Panc1 (cell line): ENCODE data around the gene OR2M5. TPM values are rescaled to one million over a fixed set of nuclear protein-coding genes. Genes with fewer than 3 reads are reported as not detected.

ENCODE experiments used
- ATAC-seq: fragments of 200-7000 bp; cut with Tn5 transposase; 2 replicates; pipeline ENCODE4 v1.9.1; 2020; ENCODE audit warnings: mild to moderate bottlenecking, moderate library complexity
- BruUV-seq: library from RNA; stranded (reverse); fragments of 400-500 nt; replicated peaks from 2 replicates; lab custom pipeline; 2021; lab: Mats Ljungman, UMichigan
- CTCF ChIA-PET: fragments of 300-600 bp; sonication (Branson Sonifier 250); formaldehyde crosslinking; loops from one replicate; lab custom pipeline; 2022; ENCODE audit warnings: antibody characterized with exemption; lab: Charles Lee
- POLR2A ChIA-PET: fragments of 300-600 bp; sonication (Branson Sonifier 250); formaldehyde crosslinking; loops from one replicate; lab custom pipeline; 2022; ENCODE audit warnings: antibody characterized with exemption; lab: Charles Lee
- DNase-seq: peaks from one replicate; pipeline ENCODE4 v3.0.0-alpha.2; 2010; ENCODE audit warnings: low read depth, low spot score
- H3K27ac ChIP-seq: 2 replicates; pipeline ENCODE4 v1.5.1; 2011; ENCODE audit warnings: mild to moderate bottlenecking, low read length, inconsistent platforms
- H3K27me3 ChIP-seq: fragments of 200-500 bp; sonication (Bioruptor generic); 2 replicates; pipeline ENCODE4 v1.6.0; 2014; ENCODE audit warnings: low read length, inconsistent platforms; ENCODE audit not compliant: control insufficient read depth, insufficient read depth
- H3K36me3 ChIP-seq: fragments of 200-500 bp; sonication (Bioruptor generic); 2 replicates; pipeline ENCODE4 v1.5.1; 2014; ENCODE audit warnings: inconsistent platforms, mild to moderate bottlenecking, low read length, moderate library complexity; ENCODE audit not compliant: control insufficient read depth, insufficient read depth
- H3K4me1 ChIP-seq: 2 replicates; pipeline ENCODE4 v1.5.1; 2011; ENCODE audit warnings: inconsistent platforms, mild to moderate bottlenecking, low read length, moderate library complexity; ENCODE audit not compliant: control insufficient read depth, insufficient read depth
- H3K4me3 ChIP-seq, 2 experiments: 2 replicates each; pipeline ENCODE4 v1.5.1; 2011 to 2012; ENCODE audit warnings: low read depth in 2 of 2, low read length in 2 of 2, mild to moderate bottlenecking in 2 of 2, inconsistent platforms in 1 of 2, moderate library complexity in 1 of 2
- H3K9me3 ChIP-seq: fragments of 200-500 bp; sonication (Bioruptor generic); 2 replicates; pipeline ENCODE4 v1.5.1; 2014; ENCODE audit warnings: low read depth, mild to moderate bottlenecking, inconsistent platforms, low read length, moderate library complexity; ENCODE audit not compliant: control insufficient read depth, insufficient read depth
- POLR2AphosphoS5 ChIP-seq: IDR thresholded peaks from 2 replicates; pipeline ENCODE4 v1.6.1; 2012; ENCODE audit warnings: mild to moderate bottlenecking, low read depth, low read length, moderate library complexity
- SIN3A ChIP-seq: IDR thresholded peaks from 2 replicates; pipeline ENCODE4 v1.6.1; 2012; ENCODE audit warnings: low read depth, mild to moderate bottlenecking, low read length, moderate library complexity, borderline replicate concordance; ENCODE audit not compliant: insufficient read depth
- TCF7L2 ChIP-seq: IDR thresholded peaks from 2 replicates; pipeline ENCODE4 v1.6.1; 2011; ENCODE audit warnings: mild to moderate bottlenecking, low read depth, low read length, inconsistent platforms
- in situ Hi-C: cut with HindIII; loops from 2 replicates; pipeline ENCODE4 v1.10.0; 2016; ENCODE audit warnings: low sequenced_read_pairs, low pct_unique_long_range_greater_than_20kb
- intact Hi-C: fragments of 100-400 bp; cut with micrococcal nuclease; formaldehyde crosslinking; loops from one replicate; pipeline ENCODE4 v1.10.0; 2022; ENCODE audit not compliant: unreplicated experiment
- total RNA-seq: library from RNA; stranded (reverse); gene quantifications from one replicate; pipeline ENCODE4 v1.2.1, GENCODE V29; 2021; ENCODE audit not compliant: unreplicated experiment
- TF ChIP-seq, protein P1 (sequence below), 2 experiments: IDR thresholded peaks; 2 replicates each; pipeline ENCODE4 v1.6.1; 2011 to 2012; ENCODE audit warnings: low read depth in 2 of 2, control low read depth in 1 of 2, low read length in 1 of 2, mild to moderate bottlenecking in 1 of 2, moderate library complexity in 1 of 2; ENCODE audit not compliant: insufficient read depth in 1 of 2
- TF ChIP-seq, protein P2 (sequence below): fragments of 450-650 bp; IDR thresholded peaks from 2 replicates; pipeline ENCODE4 v1.5.1; 2017; ENCODE audit warnings: mild to moderate bottlenecking

The OR2M5 gene
- total RNA-seq, 1 experiment from 2014 or later: not detected

DNA sequence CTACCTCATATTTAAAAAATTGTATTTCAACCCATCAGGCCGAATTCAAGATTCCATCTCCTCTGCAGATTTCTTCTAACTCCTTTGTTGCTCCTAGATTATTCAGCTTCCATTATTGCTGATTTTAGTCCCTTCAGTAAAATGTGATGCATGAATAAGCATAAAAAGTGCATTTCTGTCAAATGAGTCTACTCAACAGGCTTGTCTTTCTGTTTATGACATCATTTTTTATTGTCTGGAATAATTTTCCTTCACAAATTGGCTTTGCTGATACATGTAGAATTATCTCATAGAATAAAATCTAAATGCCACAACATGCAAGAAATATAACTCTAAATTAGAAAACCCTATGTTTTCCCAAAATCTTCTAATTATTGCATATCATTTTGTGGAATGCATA lies 1.6 kb upstream of the OR2M5 start:
- no peak for DNase-seq
- TF ChIP-seq POLR2AphosphoS5 (no peak), TCF7L2 (no peak), SIN3A (no peak)
- TF ChIP-seq, protein P1, sequence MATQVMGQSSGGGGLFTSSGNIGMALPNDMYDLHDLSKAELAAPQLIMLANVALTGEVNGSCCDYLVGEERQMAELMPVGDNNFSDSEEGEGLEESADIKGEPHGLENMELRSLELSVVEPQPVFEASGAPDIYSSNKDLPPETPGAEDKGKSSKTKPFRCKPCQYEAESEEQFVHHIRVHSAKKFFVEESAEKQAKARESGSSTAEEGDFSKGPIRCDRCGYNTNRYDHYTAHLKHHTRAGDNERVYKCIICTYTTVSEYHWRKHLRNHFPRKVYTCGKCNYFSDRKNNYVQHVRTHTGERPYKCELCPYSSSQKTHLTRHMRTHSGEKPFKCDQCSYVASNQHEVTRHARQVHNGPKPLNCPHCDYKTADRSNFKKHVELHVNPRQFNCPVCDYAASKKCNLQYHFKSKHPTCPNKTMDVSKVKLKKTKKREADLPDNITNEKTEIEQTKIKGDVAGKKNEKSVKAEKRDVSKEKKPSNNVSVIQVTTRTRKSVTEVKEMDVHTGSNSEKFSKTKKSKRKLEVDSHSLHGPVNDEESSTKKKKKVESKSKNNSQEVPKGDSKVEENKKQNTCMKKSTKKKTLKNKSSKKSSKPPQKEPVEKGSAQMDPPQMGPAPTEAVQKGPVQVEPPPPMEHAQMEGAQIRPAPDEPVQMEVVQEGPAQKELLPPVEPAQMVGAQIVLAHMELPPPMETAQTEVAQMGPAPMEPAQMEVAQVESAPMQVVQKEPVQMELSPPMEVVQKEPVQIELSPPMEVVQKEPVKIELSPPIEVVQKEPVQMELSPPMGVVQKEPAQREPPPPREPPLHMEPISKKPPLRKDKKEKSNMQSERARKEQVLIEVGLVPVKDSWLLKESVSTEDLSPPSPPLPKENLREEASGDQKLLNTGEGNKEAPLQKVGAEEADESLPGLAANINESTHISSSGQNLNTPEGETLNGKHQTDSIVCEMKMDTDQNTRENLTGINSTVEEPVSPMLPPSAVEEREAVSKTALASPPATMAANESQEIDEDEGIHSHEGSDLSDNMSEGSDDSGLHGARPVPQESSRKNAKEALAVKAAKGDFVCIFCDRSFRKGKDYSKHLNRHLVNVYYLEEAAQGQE (IDR thresholded peaks at IDR 0.05; ENCODE audit: insufficient read depth in 1 of 2, low read depth in 2 of 2, low read length in 1 of 2): no peak
- TF ChIP-seq, protein P2, sequence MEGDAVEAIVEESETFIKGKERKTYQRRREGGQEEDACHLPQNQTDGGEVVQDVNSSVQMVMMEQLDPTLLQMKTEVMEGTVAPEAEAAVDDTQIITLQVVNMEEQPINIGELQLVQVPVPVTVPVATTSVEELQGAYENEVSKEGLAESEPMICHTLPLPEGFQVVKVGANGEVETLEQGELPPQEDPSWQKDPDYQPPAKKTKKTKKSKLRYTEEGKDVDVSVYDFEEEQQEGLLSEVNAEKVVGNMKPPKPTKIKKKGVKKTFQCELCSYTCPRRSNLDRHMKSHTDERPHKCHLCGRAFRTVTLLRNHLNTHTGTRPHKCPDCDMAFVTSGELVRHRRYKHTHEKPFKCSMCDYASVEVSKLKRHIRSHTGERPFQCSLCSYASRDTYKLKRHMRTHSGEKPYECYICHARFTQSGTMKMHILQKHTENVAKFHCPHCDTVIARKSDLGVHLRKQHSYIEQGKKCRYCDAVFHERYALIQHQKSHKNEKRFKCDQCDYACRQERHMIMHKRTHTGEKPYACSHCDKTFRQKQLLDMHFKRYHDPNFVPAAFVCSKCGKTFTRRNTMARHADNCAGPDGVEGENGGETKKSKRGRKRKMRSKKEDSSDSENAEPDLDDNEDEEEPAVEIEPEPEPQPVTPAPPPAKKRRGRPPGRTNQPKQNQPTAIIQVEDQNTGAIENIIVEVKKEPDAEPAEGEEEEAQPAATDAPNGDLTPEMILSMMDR: no peak
- H3K4me1 ChIP-seq: no peaks in the 10 kb centered on the region
- no peak overlapping the region for H3K27ac ChIP-seq
- CTCF ChIA-PET: no interaction called here
- ATAC-seq: no peak
- in situ Hi-C loops (no loop called here), intact Hi-C loops (no loop called here)
- H3K9me3 ChIP-seq: no peaks in the 10 kb centered on the region
- H3K27me3 ChIP-seq: no peaks in the 10 kb centered on the region
- no peaks in the 10 kb centered on the region for H3K36me3 ChIP-seq
- no peak overlapping the region for H3K4me3 ChIP-seq
- POLR2A ChIA-PET: no interaction called here
- no TSS peak for BruUV-seq

DNA sequence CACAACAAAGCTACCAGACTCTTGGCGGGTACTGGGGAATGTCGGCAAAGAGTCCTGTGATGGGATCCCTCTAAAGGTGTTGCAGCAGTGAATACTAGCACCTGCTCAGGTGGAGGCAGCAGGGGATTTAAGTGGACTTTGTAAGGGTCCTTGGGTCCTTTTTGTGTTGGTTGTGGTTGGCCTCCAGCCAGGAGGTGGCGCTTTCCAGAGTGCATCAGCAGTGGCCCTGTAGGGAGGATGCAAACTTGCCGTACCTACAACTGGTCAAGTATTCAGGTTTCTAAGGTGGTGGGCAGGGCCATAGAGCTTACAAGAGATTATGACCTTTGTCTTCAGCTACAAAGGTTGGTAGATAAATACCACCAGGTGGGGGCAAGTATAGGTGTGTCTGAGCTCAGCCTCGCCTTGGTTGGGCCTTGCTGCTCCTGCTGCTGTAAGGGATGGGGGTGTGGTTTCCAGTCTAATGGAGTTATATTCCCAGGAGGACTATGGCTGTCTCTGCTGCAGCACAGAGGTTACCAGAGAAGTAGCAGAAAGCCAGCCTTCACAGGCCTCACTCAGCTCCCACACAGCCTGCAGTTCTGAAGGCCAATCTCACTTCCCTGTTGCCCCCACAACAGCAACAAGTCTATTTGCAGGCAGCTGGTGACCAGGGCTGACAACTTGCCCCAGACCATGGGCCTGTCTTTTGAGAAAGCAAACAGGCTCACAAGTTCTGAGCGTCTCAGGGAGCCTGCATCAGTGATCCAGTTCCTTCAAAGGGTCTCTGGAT lies 7.3 kb downstream of the OR2M5 start:
- TF ChIP-seq, protein P2: no peak
- TF ChIP-seq TCF7L2 (no peak), POLR2AphosphoS5 (no peak), SIN3A (no peak)
- TF ChIP-seq, protein P1 (IDR thresholded peaks at IDR 0.05; ENCODE audit: insufficient read depth in 1 of 2, low read depth in 2 of 2, low read length in 1 of 2): no peak
- no peak overlapping the region for H3K4me3 ChIP-seq
- intact Hi-C loops: no loop called here
- BruUV-seq: no TSS peak
- no peaks in the 10 kb centered on the region for H3K36me3 ChIP-seq
- H3K4me1 ChIP-seq: no peaks in the 10 kb centered on the region
- POLR2A ChIA-PET: no interaction called here
- H3K9me3 ChIP-seq: no peaks in the 10 kb centered on the region
- DNase-seq (no peak), ATAC-seq (no peak)
- H3K27ac ChIP-seq: no peak overlapping the region
- H3K27me3 ChIP-seq: no peaks in the 10 kb centered on the region
- CTCF ChIA-PET: no interaction called here
- in situ Hi-C loops: no loop called here
